ENCODE data around the gene FOSL1.

Gene FOSL1

DNA sequence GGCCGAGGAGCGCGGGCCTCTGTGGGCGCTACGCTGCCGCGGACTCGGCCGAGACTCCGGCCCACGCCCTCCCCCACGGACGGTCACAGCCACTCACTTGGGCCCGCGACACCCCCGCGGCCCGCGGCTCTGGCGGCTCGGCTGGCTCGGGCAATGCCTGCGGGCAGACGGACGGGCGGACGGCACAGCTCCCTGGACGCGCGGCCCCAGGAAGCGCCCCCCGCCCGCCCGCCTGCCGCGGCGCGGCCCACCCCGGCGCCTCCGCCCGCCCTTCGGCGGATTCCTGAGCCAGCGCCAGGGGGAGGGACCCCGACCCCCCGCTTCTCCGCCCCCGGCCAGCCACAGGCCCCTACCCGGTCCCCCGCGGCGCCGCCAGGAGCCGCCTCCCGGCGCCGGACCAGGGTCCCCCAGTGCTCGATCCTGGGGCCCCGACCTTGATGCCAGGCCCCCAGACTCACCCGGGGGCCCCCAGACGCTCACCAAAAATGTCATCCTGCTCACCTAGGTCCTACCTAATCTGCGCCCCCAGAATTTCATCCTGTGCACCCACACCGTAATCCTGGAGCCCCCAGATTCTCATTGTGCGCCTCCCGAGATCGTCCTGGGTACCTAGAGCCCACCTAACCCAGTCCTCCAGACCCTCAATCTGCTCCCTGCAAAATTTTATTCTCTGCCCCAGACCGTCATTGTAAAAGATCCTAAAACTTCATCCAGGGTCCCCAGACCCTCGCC is 27.4 kb downstream of the FOSL1 start, which contains the start of gene EFEMP2:
TSS of gene EFEMP2 (minus strand) at position 215 of the 732 bp plus-strand sequence. CDS start 446 bp downstream, outside the sequence.
- peak within 1 kb of the TSS; percentile 65 for H3K4me3 ChIP-seq (ENCODE audit: low read depth, low read length)
- TF ChIP-seq, protein P1, sequence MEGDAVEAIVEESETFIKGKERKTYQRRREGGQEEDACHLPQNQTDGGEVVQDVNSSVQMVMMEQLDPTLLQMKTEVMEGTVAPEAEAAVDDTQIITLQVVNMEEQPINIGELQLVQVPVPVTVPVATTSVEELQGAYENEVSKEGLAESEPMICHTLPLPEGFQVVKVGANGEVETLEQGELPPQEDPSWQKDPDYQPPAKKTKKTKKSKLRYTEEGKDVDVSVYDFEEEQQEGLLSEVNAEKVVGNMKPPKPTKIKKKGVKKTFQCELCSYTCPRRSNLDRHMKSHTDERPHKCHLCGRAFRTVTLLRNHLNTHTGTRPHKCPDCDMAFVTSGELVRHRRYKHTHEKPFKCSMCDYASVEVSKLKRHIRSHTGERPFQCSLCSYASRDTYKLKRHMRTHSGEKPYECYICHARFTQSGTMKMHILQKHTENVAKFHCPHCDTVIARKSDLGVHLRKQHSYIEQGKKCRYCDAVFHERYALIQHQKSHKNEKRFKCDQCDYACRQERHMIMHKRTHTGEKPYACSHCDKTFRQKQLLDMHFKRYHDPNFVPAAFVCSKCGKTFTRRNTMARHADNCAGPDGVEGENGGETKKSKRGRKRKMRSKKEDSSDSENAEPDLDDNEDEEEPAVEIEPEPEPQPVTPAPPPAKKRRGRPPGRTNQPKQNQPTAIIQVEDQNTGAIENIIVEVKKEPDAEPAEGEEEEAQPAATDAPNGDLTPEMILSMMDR (IDR thresholded peaks at IDR 0.05; ENCODE audit: low read depth, low read length) = no peak
- DNase-seq (ENCODE audit: low read depth, low spot score) = peak; percentile 49
- in situ Hi-C loops (cut with HindIII; ENCODE audit: low sequenced_read_pairs) = no loop called here

DNA sequence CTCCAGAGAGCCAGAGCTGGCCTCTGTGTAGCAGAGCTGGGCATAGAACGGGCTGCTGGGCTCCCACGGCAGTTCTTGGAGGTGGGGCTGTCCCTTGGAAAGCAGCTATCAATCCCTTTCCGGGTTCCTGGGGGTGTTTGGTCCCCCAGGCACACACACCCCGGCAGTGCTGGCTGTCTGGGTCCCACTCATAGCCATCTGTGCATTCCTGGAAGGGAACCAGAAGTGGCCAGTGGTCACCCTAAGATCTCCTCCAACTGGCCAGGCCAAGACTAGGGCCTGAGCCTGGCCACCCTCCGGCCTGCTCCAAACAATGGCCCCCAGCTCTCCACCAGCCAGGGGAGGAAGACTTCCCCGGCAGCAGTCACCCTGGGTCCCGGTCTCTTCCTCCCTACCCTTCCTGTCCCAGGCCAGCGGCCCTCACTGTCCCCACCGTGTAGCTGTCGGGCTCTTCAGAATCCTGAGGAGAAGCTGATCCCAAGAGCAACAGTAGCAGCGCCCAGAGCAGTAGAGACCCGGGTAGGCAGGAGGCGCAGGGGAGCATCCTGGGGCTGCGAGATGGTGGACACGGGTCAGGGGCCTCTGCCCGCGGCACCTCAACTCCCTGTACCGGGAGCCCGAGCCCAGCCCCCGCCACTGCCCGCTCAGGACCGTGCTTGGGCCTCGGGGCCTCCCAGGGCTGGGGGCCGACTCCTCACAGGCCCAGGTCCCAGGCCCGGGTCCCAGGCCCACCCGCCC is 28.2 kb downstream of the FOSL1 start:
- peak; percentile 34 for DNase-seq (ENCODE audit: low read depth, low spot score)
- TF ChIP-seq, protein P1 (IDR thresholded peaks at IDR 0.05; ENCODE audit: low read depth, low read length) = peak; percentile 32
- peak overlapping the region; percentile 65 for H3K4me3 ChIP-seq (ENCODE audit: low read depth, low read length)
- in situ Hi-C loops (cut with HindIII; ENCODE audit: low sequenced_read_pairs) = no loop called here

DNA sequence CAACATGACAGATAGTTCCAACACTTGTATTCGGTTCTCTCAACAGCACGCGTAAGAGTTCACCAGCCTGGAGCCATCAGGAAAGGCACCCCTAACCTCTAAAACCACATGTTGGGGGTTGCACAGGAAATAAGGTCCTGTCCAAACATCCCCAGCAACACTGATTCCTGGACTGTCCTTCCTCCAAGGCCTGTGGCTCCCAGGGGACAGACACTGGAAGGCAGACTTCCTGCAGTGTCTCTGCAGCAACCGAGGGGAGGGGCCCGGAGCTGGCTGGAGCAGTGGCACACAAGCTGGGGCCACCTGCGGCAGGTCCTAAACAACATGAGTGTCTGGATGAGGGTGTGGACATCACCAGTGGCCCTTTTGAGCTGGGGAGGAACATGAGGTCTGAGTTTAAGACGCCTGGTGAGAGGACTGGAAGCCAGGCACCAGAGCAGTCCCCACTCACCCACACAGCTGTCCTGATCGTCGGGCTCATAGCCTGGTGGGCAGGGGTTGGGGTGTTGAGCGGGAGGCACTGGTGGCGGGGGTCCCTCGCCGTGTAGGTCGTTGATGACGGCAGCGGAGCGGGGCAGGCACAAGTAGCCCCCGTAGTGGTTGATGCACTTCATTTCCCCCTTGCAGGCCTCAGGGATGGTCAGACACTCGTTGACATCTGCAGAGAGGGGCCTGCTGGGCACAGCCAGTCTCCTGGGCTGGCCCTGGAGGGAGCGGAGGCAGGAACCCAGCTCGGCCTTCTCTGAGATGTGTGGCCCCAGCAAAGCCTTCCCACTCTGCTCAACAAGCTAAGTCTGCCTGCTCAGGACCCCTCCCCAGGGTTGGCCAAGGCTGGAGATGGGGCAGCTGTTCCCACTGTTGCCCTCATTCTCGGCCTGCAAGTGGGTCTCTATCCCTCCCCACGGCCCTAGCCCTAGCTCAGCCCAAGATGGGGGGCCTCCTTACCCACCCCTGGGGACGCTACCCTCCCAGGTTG is 29.2 kb downstream of the FOSL1 start:
- H3K4me3 ChIP-seq (ENCODE audit: low read depth, low read length) = peak overlapping the region; percentile 65
- no peak for DNase-seq (ENCODE audit: low read depth, low spot score)
- in situ Hi-C loops (cut with HindIII; ENCODE audit: low sequenced_read_pairs) = no loop called here
- TF ChIP-seq, protein P1 (IDR thresholded peaks at IDR 0.05; ENCODE audit: low read depth, low read length) = no peak

DNA sequence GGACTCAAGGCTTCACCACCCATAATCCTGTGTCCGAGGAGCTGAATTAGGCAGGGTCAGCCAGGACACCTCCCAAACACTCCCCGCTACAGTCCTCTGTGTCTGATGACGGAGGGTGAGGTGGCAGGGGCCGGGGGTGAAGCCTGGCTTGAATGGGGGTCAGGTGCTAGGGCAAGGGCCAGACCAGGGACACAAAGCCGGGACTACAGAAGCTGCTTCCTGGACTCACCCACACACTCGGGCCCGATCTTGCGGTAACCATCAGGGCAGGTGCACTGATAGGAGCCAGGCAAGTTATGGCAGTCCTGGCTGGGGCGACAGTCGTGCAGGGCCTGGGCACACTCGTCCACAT is 29.9 kb downstream of the FOSL1 start:
- no peak overlapping the region for H3K4me3 ChIP-seq (ENCODE audit: low read depth, low read length)
- TF ChIP-seq, protein P1 (IDR thresholded peaks at IDR 0.05; ENCODE audit: low read depth, low read length) = no peak
- no peak for DNase-seq (ENCODE audit: low read depth, low spot score)
- in situ Hi-C loops (cut with HindIII; ENCODE audit: low sequenced_read_pairs) = no loop called here

DNA sequence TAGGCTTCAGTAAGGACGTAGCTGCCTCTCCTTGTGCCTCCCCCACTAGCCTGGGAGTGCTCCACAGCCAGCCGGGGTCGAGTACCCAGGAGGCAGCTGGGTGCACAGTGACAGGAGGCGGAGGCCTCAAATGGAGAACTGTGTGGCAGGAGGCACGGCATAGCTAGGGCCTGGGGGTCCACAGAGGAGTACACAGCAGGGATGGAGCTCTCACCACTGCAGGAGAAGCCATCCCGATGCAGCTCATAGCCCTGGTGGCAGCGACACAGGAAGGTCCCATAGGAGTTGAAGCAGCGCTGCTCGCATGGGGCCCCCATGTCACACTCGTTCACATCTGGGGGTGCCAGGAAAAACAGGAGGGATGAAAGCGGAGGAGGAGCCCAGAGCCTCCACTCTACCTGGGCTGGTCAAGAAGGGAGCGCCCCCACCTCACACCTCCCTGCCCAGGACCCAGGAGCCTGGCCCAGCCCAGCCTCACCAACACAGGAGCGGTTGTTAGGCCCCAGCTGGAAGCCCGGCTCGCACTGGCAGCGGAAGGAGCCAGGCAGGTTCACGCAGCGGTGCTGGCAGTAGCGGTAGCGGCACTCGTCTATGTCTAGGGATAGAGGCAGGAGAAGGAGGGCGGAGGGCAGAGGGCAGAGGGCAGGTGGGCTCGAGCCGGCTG is 30.4 kb downstream of the FOSL1 start:
- in situ Hi-C loops (cut with HindIII; ENCODE audit: low sequenced_read_pairs) = no loop called here

More for the DNA sequence above, 30.4 kb downstream of the FOSL1 start:
- no peak overlapping the region for H3K4me3 ChIP-seq (ENCODE audit: low read depth, low read length)
- TF ChIP-seq, protein P1 (IDR thresholded peaks at IDR 0.05; ENCODE audit: low read depth, low read length) = no peak
- DNase-seq (ENCODE audit: low read depth, low spot score) = no peak

Data from astrocyte of the spinal cord (primary cell).